NOMO-1 treated with dmso at 0.1 percent for 144 hours (cell line): Measurements from ENCODE around the gene BBOF1.
"Not testable (repeated sequence)": the region's sequence is repeated elsewhere in the genome, so short reads cannot be mapped to it uniquely, and the experiment has no call there.

ENCODE experiments used
- DNase-seq: peaks from one replicate; lab custom pipeline; 2025; ENCODE audit not compliant: unreplicated experiment; lab: John Stamatoyannopoulos, UW

Gene BBOF1

GRCh38 chr14:74018586-74019407 lies at the start of gene BBOF1, which contains the start of gene ENTPD5:
Gene BBOF1 (plus strand): TSS chr14:74019349. CDS start chr14:74019479, 130 bp downstream.
Gene ENTPD5 (minus strand): TSS chr14:74019288. CDS start chr14:73988102, 31,186 bp downstream.
- DNase-seq, result peak; percentile 77

GRCh38 chr14:73973497-73973896 lies 45.7 kb upstream of the BBOF1 start:
- no peak for DNase-seq

DNA sequence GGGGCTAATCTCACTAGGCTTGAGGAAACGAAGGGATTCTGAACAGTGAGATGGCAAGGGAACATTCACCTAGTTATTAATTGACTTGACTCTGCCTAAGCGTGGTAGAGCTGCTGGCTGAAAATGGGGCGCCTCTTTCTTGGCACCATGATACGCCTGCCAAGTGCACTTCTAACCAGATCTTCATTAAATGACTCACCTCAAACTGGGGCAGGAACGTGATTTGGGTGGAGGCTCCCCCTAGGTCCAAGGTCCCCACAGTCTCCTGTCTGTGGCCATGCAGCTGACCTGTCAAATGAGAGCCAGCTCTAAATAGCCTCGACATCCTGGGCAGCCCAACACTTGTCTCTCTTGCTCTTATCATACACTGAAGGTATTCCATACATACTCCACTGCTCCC lies 43.0 kb upstream of the BBOF1 start:
- no peak for DNase-seq

GRCh38 chr14:73977896-73978295 lies 41.3 kb upstream of the BBOF1 start:
- no peak for DNase-seq

GRCh38 chr14:73988065-73988464 lies 31.1 kb upstream of the BBOF1 start:
- no peak for DNase-seq

DNA sequence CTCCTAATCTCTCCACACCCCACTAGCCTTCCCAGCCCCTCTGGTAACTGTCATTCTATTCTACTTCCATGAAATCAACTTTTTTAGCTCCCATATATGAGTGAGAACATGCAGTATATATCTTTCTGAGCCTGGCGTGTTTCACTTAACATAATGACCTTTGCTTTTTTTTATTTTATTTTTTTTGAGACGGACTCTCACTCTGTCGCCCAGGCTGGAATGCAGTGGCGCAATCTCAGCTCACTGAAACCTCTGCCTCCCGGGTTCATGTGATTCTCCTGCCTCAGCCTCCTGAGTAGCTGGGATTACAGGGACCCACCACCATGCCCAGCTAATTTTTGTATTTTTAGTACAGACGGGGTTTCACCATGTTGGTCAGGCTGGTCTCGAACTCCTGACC lies 30.5 kb upstream of the BBOF1 start:
- not testable (repeated sequence) for DNase-seq

DNA sequence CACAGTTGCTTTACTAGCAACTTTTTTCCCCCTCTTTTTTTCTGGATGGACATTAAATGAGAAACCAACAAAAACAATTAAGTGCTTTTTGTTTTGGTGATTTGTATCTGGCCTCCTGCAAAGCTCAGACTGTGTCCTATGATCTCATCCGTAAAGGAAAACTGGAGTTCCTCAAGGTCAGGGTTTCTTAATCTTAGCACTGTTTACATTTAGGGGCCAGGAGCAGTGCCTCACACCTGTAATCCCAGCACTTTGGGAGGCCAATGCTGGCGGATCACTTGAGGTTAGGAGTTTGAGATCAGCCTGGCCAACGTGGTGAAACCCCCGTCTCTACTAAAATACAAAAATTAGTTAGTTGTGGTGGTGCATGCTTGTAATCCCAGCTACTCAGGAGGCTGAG lies 28.1 kb upstream of the BBOF1 start:
- DNase-seq, result no peak

- DNase-seq, result not testable (repeated sequence)
Measured at GRCh38 chr14:73994926-73995325, 24.2 kb upstream of the BBOF1 start.

GRCh38 chr14:73995977-73996378 lies 23.2 kb upstream of the BBOF1 start:
- DNase-seq, result no peak

DNA sequence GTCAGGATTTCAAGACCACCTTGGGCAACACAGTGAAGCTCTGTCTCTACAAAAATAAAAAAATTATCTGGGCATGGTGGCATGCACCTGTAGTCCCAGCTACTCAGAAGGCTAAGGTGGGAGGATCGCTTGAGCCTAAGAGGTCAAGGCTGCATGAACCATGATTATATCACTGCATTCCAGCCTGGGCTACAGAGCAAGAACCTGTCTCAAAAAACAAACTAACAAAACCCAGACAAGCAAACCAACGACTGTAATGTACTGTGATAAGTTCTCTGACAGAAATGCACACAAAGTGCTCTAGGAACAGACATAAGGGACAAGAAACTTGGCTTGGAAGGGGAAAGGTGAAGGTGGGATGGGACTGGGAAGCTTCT lies 22.4 kb upstream of the BBOF1 start:
- DNase-seq, result no peak

DNA sequence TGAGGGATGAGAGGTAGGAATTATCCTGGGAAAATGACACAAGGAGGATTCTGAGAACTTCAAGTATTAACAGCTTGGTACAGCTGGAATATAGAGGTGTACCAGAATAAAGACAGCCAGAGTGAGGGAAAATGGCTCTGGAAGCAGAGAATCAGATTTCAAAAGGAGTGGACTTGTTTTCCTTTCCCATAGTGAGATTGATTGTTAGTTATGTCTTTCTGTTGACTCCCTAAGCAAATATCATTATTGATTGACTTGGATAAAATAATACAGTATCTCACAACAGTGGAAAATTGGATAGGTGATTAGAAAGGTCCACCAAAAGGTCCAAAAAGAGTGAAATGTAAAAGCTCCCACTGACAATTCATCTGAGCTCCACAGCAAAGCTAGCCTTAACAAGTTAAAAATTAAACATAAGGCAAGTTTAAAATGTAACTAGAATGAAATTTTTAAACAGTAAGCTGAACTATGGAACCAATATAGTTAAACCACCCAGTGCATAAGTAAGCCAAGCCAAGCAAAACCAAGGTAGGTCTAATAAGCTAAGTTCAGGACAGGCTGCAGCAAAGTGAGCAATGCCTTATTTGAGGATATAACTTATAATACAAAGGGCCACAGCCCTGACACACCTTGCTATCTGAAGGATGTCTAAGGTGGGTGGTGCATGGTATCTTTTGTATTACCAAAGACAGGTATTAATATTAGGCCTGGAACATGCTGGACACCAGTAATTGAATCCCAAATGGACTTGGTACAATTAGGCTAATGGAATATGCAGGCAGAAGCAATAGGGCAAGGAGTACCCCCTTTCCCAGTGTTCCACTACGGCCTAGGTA lies 21.8 kb upstream of the BBOF1 start:
- DNase-seq, result no peak

GRCh38 chr14:73997944-73998447 lies 21.2 kb upstream of the BBOF1 start:
- no peak for DNase-seq

DNA sequence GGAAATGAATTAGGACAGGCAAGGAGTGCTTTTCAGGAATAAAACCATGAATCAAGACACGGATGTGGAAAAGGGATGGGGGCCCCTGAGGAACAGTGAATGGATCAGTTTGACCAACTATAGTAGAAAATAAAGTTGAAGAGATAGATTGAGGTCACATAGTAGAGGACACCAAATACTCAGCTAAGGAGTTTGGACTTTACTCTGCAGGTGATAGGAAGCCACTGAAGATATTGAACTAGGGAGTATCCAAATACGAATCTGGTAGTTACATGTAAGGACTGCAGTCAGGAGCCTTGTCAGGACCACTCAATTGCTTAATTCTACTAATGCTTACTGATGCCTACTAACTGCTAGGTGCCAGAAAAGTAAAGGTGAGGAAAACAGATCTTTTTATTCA lies 20.4 kb upstream of the BBOF1 start:
- no peak for DNase-seq

- DNase-seq, result not testable (repeated sequence)
Measured at GRCh38 chr14:74005664-74006063, 13.5 kb upstream of the BBOF1 start.

GRCh38 chr14:74008843-74009499 lies 10.2 kb upstream of the BBOF1 start:
- no peak for DNase-seq

DNA sequence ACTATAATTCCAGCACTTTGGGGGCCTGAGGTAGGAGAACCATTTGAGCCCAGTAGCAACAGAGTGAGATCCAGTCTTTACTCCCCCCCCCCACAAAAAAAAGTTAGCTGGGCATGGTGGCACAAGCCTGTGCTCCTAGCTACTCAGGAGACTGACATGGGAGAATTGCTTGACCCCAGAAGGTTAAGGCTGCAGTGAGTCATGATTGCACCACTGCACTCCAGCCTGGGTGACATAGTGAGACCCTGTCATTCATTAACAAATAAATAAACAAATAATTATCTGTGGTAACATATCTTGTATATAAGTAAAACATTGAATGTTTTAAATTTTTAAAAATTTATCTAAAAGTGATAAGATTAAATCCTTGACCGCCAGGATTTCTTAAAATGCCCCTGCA lies 4.8 kb upstream of the BBOF1 start:
- DNase-seq, result no peak

GRCh38 chr14:74015176-74015575 lies 4.0 kb upstream of the BBOF1 start:
- DNase-seq, result no peak

GRCh38 chr14:74015963-74016362 lies 3.2 kb upstream of the BBOF1 start:
- DNase-seq, result no peak

GRCh38 chr14:74018174-74018585 lies 969 bp upstream of the BBOF1 start:
- DNase-seq, result no peak

DNA sequence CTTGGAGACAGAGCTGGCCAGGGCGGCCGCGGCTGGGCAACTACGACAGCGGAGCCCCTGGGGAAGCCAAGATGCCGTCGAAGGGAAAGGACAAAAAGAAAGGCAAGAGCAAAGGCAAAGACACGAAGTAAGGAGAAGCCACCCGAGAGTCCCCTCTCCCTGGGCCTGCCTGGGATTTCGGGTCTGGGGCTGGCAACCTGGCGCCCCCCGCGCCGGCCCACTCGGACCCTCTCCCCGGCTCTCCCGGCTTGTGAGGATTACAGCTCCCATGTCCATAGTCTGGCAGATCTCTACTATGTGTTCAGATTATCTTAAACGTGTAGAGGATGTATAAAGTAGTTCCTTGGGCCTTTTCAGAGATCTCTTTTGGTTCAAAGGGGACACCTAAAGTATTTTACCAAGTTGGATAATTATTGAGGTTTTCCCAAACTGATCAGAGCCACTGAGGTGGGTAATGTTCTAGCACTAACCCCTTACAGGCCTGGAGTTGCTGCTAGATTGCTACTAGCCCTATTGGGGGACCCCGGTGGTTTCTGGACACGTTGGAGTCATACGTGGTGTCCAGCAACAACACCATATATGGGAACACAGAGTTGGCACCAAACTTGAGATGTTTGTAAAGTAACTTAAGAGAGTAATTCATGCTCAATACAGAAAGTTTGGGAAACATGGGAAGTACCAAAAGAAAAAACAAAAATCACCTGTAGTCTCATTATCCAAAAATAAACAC lies 424 bp downstream of the BBOF1 start:
- DNase-seq, result no peak

- no peak for DNase-seq
Measured at GRCh38 chr14:74022346-74022745, 3.2 kb downstream of the BBOF1 start.
